ENCODE results near the gene WBP1L. TPM values are rescaled to one million over a fixed set of nuclear protein-coding genes. Genes with fewer than 3 reads are reported as not detected.
"Not testable (repeated sequence)": the region's sequence is repeated elsewhere in the genome, so short reads cannot be mapped to it uniquely, and the experiment has no call there.

WBP1L gene
- polyA plus RNA-seq, 5 donors: 37.6 to 46.4 (median 40.9) TPM

- DNase-seq: no peak
These were observed 23.4 kb upstream of the WBP1L start for GRCh38 chr10:102720337-102720736.

DNA sequence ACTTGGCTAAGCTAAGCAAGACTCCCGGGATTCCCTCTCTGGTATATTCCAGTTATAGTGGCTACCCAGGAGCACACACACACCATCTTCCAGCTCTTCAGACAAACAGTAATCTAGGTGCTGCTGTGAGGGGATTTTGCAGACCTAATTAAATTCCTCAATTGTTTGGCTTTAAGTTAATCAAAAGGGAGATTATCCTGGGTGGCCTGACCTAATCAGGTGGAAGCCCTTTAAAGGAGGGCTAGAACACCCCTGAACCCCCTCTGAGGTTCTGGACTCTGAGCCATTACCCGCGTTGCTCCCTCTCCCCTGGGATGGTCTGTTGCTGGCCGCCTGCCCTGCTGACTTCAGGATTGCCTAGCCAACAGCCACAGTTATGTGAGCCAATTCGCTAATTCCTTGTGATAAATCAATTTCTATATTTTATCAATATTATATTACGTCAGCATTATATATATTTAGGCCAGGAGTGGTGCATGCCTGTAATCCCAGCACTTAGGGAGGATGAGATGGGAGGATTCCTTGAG lies 22.9 kb upstream of the WBP1L start:
- no peak for DNase-seq

DNA sequence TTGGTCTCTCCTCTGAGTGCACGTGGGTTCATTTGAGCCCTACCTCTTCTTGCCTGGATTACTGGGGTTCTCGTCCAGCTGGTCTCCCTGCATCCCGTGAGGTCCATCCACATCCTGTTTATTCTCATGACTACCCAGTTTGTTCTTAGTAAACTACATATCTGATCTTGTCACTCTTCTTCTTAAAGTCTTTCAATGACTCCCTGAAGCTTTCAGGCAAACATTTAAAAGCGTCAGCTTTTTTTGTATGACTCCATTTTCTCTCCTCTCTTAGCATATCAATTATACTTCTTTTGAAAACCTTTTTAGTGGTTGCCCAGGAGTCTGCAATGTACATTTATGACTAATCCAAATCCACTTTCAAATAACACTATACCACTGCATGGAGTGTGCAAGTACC lies 21.8 kb upstream of the WBP1L start:
- no peak for DNase-seq

DNA sequence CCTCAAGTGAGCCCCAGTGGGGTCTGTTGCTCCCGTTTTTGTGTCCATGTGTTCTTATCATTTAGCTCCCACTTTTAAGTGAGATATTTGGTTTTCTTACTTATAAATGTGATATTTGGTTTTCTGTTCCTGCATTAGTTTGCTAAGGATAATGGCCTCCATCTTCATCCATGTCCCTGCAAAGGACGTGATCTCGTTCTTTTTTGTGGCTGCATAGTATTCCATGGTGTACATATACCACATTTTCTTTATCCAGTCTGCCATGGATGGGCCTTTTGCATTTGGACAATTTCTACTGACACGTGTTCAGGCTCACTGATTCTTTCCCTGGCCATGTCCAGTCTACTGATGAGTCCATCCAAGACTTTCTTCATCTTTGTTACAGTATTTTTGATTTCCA lies 19.8 kb upstream of the WBP1L start:
- DNase-seq: no peak

- DNase-seq: no peak
These were observed 17.5 kb upstream of the WBP1L start for GRCh38 chr10:102726274-102726673.

DNA sequence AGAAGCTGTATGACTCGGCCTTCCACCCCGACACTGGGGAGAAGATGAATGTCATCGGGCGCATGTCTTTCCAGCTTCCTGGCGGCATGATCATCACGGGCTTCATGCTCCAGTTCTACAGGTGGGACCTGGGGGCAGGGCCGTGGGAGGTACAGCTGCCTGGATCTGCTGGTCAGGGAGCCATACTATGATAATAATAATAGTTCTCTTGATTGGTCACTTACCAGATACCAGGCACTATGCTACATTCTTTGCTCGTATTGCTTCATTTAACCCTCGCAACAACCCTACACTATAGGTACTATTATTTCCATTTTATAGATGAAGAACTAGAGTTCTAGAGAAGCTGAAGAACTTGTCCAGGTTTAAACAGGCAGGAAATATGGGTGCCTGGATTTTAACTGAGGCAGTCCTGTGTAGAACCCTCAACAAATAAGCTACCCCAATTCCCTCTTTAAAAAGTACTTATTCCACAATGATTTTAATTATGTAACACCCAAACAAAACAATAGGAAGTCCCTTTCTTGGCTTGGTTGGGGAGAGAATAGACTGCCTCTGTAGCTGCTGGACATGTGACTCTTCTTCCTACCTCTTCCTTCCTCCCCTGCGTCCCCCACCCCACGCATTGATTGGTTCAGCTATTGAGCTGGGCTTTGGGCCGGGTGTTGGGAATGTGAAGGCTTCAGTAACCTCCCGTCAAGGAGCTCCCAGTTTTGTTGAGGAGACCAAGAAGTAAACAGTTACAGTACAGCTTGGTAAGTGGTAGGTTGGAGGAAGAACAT lies 16.5 kb upstream of the WBP1L start:
- DNase-seq: no peak

DNA sequence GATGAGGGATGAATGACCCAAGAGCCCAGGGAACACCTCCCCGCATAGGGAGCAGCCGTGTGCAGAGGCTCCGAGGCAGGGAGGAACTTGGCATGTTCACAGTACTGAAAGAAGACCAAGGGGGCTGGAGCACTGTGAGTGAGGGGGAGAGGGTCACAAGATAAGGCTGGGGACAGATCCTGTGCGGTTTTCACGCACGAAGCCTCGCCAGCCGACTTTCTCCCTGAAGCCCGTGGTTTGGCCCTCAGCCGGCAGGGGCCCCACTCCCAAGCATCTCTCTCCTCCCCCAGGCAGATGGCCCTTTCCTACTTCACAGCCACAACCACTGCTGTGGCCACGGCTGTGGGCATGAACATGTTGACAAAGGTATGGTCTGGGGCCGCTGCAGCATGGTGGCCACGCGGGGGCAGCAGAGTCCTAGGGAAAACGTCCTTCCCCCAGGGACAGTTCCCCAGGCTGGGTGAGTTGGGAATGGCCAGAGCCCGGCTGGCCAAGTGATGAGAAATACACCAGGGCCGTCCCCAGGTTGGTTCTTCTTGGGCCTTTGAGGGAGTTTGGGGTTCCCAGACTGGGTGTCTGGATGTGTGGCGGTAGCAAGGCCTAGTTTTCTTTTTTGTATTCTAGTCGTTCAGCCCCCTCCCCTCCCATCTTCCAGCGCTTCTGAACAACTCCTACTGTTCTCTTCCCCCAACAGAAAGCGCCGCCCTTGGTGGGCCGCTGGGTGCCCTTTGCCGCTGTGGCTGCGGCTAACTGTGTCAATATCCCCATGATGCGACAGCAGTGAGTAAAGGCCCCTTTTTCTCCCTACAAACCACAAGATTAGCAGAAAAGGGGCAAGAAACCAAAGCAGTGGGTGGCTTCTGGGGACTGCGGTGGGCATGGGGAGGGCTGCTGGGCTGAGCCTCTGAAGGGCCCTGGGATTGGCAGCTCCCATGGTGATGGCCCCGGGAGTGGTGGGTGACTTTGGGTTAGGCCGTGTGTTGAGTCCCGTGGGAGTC lies 14.4 kb upstream of the WBP1L start:
- peak; percentile 67 to 70 for DNase-seq

DNA sequence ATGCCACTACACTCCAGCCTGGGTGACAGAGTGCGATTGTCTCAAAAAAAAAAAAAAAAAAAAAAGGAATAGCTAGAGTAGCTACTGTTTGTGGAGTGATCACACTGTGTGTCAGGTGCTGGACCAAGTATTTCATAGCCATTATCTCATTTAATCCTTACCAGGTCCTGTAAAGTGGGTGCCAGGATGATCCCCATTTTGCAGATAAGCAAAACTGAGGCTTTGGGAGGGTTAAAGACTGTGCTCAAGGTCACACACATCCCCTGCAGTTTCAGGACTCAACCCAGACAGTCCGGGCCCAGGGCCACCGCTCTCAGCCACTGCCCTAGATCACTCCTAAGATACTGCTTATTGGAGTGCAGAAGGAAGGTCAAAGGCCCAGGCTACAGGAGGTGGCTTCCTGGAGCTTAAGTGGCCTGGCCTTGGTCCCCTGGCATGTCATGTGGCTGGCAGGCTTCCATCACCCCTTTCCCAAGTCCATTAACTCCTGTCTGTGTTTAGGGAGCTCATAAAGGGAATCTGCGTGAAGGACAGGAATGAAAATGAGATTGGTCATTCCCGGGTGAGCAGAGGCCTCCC lies 12.4 kb upstream of the WBP1L start:
- no peak for DNase-seq

- DNase-seq: no peak
These were observed 11.1 kb upstream of the WBP1L start for GRCh38 chr10:102732661-102733060.

DNA sequence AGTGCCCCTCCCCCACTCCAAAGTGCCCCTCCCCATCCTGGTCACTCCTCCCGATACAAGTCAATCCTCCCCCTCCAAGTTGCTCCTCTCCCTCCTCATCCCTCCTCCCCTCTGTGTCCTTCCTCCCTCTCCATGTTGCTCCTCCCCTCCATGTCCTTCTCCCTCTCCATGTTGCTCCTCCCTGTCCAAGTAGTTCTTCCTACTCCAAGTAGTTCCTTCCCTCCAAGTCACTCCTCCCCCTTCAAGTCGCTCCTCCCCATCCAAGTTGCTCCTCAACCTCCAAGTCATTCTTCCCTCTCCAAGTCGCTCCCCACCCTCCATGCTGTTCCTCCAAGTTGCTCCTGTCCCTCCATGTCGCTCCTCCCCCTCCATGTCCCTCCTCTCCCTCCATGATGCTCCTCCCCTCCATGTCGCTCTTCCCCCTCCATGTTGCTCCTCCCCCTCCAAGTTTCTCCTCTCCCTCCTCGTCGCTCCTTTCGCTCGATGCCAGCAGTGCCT lies 8.6 kb upstream of the WBP1L start:
- no peak for DNase-seq

DNA sequence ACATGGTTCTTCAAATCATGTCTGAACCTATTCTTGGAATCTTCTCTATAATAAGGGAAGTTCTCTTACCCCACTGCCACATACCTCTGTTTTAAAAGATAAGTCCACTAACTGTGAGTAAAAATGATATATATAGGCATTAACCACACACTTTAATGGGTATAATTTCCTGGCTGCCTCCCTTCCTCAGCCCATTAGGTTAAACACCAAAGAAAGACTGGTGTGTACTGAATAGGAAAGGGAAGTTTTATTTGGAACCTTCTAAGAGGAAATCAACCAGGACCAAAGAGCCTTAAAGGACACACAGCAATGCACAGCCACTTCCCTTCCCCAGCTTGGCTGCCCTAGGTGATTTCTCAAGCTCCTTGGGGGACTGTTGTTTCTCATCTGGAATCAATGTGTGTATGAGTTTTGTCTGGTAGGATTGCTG lies 5.0 kb upstream of the WBP1L start:
- DNase-seq: no peak

DNA sequence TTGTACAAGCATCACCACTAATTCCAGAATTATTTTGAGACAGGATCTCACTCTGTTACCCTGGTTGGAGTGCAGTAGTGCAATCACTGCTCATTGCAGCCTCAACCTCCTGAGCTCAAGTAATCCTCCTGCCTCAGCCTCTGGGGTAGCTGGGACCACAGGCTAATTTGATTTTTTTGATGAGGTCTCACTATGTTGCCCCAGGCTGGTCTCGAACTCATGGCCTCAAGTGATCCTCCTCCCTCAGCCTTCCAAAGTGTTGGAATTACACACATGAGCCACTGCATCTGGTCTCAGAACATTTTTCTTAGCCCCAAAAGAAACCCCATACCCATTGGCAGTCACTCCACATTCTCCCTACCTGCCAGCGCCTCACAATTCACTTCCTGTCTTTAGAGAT lies 3.5 kb upstream of the WBP1L start:
- DNase-seq: no peak

- DNase-seq: no peak
These were observed 2.0 kb upstream of the WBP1L start for GRCh38 chr10:102741726-102742237.

- DNase-seq: not testable (repeated sequence)
These were observed 1.4 kb upstream of the WBP1L start for GRCh38 chr10:102742313-102742712.

DNA sequence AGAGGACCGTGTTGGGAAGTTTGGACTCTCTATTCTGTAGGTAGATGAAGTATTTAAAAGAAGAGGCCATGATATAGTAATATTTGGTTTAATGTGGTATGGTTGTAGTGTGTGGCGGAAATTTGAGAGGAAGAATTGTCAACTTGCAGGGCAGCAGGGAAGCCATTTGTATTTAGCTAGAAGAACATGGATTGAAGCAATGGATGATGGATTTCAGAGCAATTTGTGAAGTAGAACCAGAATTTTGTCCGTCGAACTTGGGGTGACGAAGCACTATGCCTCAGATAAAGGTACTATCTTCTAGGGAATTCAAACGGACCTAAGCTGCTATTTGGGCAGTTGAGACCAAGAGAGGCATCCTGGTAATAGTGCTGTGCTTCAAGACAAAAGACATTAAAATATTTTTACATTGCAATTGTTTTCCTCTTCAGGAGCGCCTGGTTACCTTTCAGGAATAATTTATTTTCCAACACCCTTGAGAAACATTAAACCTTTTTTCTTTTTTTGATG lies 615 bp upstream of the WBP1L start:
- DNase-seq: no peak

DNA sequence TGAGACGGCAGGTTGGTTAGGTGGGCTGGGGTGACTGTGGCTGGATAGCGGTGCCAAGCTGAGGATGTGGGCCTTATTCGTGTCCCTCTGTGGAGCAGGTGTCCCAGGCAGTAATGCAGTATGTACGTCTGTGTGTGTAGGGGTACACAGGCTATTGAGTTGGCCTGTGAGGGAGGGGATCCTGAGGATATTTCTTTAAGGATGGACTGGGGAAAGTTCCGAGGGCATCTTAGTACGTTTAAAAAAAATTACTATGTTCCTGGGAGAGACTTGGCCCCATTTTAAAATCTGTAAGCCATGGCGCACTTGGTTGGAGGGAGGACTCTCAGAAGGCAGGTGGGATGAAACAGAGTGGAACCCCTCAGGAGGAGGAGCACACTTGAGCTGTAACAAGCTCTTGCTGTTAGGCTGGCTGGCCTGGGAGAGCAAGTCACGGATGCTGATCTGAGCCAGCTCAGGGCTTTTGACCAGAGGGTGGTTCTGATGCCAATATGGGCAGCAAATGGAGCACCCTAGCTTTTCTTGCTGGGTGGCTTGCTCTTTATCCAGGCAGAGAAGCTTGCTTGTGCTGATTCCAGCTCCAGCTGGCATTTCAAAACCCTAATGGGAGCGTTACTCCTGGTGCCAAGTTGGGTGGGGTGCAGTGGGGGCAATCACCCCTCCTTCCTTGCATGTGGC lies 765 bp downstream of the WBP1L start:
- DNase-seq: no peak

DNA sequence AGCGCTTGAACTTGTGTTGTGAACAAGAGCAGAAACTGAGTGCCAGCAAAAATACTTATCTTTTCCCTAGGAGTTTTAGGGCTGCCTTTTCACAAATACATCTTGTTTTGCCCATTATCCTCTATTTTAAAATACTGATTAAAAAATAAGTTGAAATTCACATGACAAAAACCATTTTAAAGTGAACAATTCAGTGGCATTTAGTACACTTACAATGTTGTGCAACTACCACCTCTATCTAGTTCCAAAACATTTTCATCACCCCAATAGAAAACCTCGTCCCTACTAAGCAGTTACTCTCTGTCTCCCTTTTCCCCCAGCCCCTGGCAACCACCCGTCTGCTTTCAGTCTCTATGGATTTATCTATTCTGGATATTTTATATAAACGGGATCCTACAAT lies 1.4 kb downstream of the WBP1L start:
- DNase-seq: no peak

DNA sequence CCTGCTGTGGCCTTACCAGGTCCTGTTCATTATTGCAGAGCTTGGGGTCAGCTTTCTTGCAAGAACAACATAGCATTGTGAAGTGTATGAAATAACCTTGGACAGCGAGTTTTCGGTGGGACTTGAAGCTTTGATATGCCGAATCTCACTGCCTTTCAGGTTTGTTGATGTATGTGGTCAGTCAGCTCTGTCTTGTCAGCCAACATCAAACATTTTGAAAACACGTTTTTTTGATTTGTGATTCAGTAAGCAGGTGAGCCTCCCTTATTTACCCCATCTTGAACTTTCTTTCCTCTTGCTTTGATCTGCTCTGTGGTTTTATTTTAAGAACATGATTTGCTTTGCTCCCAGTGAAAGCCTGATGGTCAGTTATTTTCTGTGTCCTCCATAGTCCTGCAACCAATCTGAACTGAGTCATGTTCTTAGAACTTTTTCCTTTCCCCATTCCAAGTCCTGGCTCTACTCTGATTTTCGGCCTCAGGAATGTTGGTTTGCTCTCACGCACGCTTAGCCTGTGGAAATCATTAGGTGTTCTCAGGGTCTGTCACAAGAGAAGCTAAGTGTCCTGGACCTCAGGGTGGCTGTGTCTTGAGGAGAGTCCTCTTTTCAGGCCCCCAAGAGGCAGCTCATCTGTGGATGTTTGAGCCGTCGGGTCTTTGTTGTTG lies 8.7 kb downstream of the WBP1L start:
- no peak for DNase-seq

DNA sequence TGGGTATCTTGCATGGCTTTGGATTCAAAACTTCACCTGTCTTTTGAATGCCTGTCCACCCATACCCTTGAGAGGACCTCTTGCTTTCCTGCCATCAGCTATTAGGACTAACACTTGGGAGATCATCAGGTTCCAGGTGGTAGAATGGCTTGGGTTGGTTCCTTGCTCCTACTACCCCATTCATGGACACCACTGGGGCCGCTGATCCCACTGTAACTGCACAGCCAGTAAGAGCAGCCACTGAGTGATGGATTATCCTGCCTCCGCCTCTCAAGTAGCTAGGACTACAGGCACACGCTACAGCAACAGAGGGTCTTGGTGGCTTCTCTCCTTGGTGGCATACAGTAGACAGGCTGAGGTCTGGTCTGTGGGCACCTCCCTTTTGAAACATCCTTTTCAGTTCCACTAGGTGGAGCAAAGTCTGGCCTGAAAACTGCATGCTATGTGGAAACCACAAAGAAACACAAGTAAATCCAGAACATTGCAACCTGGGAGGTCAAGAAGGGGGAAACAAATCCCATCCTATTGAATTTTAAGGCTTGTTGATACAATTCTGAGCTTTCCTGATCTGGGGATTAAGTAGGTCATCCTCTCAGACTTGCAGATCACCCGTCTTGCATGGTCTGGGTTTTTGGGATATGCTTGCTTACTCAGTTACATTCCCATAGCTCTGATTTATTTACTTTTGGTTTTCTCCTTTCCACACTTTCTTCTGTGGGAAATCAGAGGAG lies 9.4 kb downstream of the WBP1L start:
- peak in 1 of 2 donors; percentile 37 for DNase-seq

DNA sequence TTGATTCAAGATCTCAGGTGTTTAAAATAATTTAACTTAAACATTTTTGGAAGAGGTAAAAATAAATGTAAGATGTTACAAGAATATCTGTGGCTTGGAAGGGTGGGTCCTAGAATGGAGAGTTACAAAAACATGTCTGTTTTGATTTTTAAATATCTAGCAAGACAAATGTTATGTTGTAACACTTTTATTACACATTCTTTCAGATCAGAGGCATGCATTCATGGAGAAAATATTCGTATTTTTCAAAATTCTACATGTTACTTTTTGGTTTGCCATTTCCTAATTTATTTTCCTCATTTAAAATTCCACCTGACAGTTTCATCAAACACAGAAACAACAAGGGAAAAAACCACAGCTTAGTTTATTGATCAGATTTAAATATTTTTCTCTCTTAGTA lies 10.0 kb downstream of the WBP1L start:
- no peak for DNase-seq
